Anterior cingulate cortex (tissue), 58 donors: ENCODE results near the gene MMP17.
"Not testable (repeated sequence)": the region's sequence is repeated elsewhere in the genome, so short reads cannot be mapped to it uniquely, and the experiment has no call there.

Source experiments
- DNase-seq, 58 donors: peaks; one replicate each; lab custom pipeline; 2025; lab: John Stamatoyannopoulos, UW

Gene MMP17

GRCh38 chr12:131885076-131885475 is 56.9 kb downstream of the MMP17 start:
- DNase-seq: not testable (repeated sequence)

- DNase-seq: no peak
Measured at GRCh38 chr12:131885543-131886057, 57.4 kb downstream of the MMP17 start.

GRCh38 chr12:131891722-131892121 is 63.5 kb downstream of the MMP17 start:
- DNase-seq: not testable (repeated sequence)

- DNase-seq: peak in 3 of 58 donors; percentile 6 to 12 (median 7)
Measured at GRCh38 chr12:131892711-131893604, 64.8 kb downstream of the MMP17 start.

- peak in 1 of 58 donors; percentile 19 for DNase-seq
Measured at GRCh38 chr12:131893605-131894312, 65.6 kb downstream of the MMP17 start.

GRCh38 chr12:131894313-131894860 is 66.2 kb downstream of the MMP17 start, which contains the start of gene ULK1:
ULK1 (plus strand) TSS chr12:131894622; CDS start chr12:131895002, 380 bp downstream.
- DNase-seq: peak; percentile 22 to 99 (median 89)

GRCh38 chr12:131894981-131895639 is 66.9 kb downstream of the MMP17 start:
- DNase-seq: peak in 1 of 58 donors; percentile 42

- DNase-seq: peak in 2 of 58 donors; percentile 45 to 60
Measured at GRCh38 chr12:131895640-131896079, 67.5 kb downstream of the MMP17 start.

GRCh38 chr12:131896080-131896810 is 68.1 kb downstream of the MMP17 start:
- peak in 57 of 58 donors; percentile 21 to 90 (median 74) for DNase-seq

GRCh38 chr12:131896811-131897270 is 68.6 kb downstream of the MMP17 start:
- DNase-seq: peak in 14 of 58 donors; percentile 59 to 80 (median 74)

- no peak for DNase-seq
Measured at GRCh38 chr12:131897276-131897675, 69.1 kb downstream of the MMP17 start.

- peak in 1 of 58 donors; percentile 5 for DNase-seq
Measured at GRCh38 chr12:131897875-131898274, 69.7 kb downstream of the MMP17 start.

- no peak for DNase-seq
Measured at GRCh38 chr12:131900397-131900796, 72.2 kb downstream of the MMP17 start.
